VCaP (cell line): ENCODE measurements around the gene PRKCE.

Experiments used
- H3K27ac ChIP-seq: fragments of 450-650 bp; 2 replicates; pipeline ENCODE4 v1.5.1; 2017
- TF ChIP-seq, protein P1 (sequence below): fragments of 450-650 bp; conservative IDR thresholded peaks from 2 replicates; pipeline ENCODE4 v1.5.1; 2017; ENCODE audit warnings: mild to moderate bottlenecking, moderate library complexity

PRKCE gene

DNA sequence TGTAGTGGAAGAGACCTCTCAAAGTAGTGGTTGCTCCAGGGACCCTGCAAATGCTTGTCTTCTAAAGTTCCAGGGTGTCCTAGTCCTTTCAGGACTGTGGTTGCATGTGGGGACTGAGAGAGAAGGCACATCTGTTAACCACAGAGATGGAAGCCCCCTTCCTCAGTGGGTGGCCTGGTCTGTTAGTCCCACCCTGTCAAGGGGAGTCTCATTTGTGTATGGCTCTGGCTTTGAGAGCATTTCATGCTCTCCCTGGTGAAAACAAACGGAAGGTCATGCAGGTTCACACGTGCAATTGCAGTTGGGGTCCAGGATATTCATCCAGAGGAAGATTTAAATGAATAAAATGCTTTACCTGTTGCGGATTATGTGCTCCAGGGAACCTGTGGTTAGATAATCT, 219.6 kb downstream of the PRKCE start:
- TF ChIP-seq, protein P1, sequence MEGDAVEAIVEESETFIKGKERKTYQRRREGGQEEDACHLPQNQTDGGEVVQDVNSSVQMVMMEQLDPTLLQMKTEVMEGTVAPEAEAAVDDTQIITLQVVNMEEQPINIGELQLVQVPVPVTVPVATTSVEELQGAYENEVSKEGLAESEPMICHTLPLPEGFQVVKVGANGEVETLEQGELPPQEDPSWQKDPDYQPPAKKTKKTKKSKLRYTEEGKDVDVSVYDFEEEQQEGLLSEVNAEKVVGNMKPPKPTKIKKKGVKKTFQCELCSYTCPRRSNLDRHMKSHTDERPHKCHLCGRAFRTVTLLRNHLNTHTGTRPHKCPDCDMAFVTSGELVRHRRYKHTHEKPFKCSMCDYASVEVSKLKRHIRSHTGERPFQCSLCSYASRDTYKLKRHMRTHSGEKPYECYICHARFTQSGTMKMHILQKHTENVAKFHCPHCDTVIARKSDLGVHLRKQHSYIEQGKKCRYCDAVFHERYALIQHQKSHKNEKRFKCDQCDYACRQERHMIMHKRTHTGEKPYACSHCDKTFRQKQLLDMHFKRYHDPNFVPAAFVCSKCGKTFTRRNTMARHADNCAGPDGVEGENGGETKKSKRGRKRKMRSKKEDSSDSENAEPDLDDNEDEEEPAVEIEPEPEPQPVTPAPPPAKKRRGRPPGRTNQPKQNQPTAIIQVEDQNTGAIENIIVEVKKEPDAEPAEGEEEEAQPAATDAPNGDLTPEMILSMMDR, result no peak
- H3K27ac ChIP-seq, result no peak overlapping the region

DNA sequence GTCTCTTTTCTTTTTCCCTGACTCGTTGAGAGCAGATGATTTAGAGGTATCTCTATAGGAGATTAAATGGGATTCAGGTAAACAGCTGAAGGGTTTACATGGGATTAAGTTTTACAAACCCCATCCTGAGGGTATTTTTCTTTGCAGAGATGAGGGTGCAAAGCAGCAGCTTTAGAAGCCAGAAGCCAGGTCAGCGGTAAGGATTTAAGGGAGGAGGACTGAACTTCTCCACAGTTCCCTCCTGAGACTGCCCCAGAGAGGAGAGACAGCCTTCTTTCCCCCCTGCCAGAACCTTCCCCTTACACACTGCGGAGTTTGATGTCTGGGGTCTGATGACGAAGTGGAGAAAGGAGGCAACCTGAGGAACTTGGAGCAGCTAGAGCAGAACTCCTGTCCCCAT, 220.1 kb downstream of the PRKCE start:
- TF ChIP-seq, protein P1, result no peak
- no peak overlapping the region for H3K27ac ChIP-seq

DNA sequence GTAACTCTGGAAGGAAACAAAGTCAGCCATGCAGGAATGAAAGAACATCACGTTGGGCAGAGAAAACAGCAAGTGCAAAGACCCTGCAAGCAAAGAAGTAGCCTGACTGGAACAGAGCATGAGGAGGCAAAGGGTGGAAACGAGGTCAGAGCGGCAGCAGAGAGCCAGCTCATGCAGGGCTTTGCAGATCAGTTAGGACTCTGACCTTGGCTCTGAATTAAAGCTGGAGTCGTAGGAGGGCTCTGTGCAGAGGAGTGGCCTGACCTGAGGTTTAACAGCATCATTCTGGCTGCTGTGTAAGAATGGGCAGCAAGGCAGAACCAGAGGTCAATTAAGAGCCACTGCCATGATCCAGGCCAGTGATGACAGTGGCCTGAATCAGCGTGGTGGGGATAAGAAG, 220.7 kb downstream of the PRKCE start:
- no peak overlapping the region for H3K27ac ChIP-seq

DNA sequence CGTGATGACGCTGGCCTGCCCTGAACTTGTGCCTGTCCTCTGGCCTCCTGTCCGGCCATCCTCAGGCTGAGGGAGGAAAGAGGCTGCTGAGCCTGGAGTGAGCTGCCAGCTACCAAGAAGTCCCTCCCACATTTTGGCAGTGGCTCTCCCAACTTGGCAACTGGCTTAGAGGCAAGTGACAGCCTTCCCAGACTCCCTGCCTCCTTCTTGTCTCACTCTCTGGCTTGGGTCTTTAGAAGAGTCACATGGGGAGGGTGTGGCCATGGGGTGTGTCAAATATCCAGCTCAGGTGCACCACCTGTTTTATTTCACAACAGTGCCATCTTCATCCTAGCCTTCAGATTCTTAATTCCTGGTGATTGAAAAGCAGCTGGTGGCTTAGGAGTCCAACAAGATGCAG, 222.9 kb downstream of the PRKCE start:
- H3K27ac ChIP-seq, result no peak overlapping the region
- TF ChIP-seq, protein P1, result no peak

More for the DNA sequence above, 220.7 kb downstream of the PRKCE start:
- TF ChIP-seq, protein P1, result no peak

DNA sequence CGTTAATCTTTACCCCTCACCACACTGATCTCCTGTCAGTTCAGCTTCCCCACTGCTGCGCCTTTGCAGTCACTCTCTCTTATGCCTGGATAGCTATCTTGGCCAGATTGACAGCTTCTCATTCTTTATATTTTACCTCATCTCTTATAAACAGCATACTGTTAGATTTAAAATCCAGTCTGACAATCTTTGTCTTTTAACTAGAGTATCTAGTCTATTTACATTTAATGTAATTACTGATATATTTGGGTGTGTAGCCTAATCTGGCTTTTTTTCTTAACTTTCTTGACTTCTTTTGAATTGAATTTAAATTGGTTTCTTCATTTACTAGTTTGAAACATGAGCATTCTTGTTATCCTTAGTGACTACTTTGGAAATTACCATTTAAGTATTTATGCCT, 225.1 kb downstream of the PRKCE start:
- H3K27ac ChIP-seq, result no peak overlapping the region
- TF ChIP-seq, protein P1, result no peak

DNA sequence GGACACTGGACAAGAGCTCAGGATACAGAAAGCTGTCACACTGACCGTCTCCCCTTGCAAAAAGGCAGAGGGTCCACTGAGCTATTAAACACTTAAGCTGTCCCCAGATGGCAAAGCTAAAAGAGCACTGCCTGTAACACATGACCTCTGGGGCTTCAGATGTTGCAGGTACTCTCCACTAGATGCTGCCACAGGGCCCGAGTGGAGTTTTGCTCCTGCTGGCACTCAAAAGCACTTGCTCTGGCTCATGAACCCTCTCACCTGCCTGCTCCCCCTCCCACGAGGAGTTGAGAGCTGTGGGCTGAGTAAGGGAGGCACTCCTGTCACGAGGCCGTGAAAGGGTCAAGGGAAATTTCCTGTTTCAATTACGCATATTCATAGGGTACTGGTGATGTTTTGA, 227.9 kb downstream of the PRKCE start:
- H3K27ac ChIP-seq, result no peak overlapping the region
- TF ChIP-seq, protein P1, result peak; percentile 47

DNA sequence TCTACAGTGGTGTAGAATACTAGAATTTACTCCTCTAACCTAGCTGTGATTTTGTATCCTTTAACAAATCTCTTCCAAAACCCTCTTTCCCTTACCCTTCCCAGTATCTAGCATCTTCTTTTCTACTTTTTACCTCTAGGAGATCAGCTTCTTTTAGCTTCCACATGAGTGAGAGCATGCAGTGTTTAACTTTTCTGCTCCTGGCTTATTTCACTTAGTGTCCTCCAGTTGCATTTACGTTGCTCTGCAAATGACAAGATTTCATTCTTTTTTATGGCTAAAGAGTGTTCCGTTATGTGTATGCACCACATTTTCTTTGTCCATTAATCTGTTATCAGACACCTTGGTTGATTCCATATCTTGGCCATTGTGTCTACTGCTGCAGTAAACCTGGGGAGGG, 228.5 kb downstream of the PRKCE start:
- TF ChIP-seq, protein P1, result no peak
- H3K27ac ChIP-seq, result no peak overlapping the region
